HFFc6 (cell line): Measurements from ENCODE around the gene CLDN20. TPM values are rescaled to one million over a fixed set of nuclear protein-coding genes. Genes with fewer than 3 reads are reported as not detected.
"Not testable (repeated sequence)": the region's sequence is repeated elsewhere in the genome, so short reads cannot be mapped to it uniquely, and the experiment has no call there.

Experiments
- DNase-seq: peaks from one replicate; pipeline ENCODE4 v3.0.0-alpha.2; 2018
- H3K27ac Mint-ChIP-seq: 2 replicates; pipeline ENCODE4 v1.8.0; 2020; ENCODE audit warnings: mild to moderate bottlenecking, mixed read lengths
- H3K27me3 Mint-ChIP-seq: 2 replicates; pipeline ENCODE4 v1.8.0; 2021; ENCODE audit warnings: mild to moderate bottlenecking, moderate library complexity, mixed read lengths; ENCODE audit not compliant: insufficient read depth
- H3K36me3 Mint-ChIP-seq: 2 replicates; pipeline ENCODE4 v1.8.0; 2021; ENCODE audit warnings: low read depth, mixed read lengths
- H3K4me1 Mint-ChIP-seq: 2 replicates; pipeline ENCODE4 v1.8.0; 2020; ENCODE audit warnings: low read depth, mixed read lengths
- H3K4me3 Mint-ChIP-seq: 2 replicates; pipeline ENCODE4 v1.8.0; 2020; ENCODE audit warnings: mild to moderate bottlenecking, moderate library complexity, mixed read lengths
- H3K9me3 Mint-ChIP-seq: 2 replicates; pipeline ENCODE4 v1.8.0; 2020; ENCODE audit warnings: mild to moderate bottlenecking, mixed read lengths
- CTCF ChIP-seq: fragments of 200-600 bp; sonication (generic); IDR thresholded peaks from 2 replicates; pipeline ENCODE4 v1.5.0; 2021; ENCODE audit warnings: antibody characterized with exemption, mild to moderate bottlenecking
- total RNA-seq, 6 experiments: library from RNA; stranded (reverse); fragmentation: NEBNext Ultra II Directional; extraction: Animal tissue kit (Norgen Biotek cat#: 25700); gene quantifications; 2 replicates in 1 of 6; 3 replicates in 5 of 6; pipeline ENCODE4 v1.2.3, GENCODE V29; 2021

The CLDN20 gene
- total RNA-seq, 6 experiments from 2014 or later: not detected

GRCh38 chr6:155311583-155311982 lies 47.8 kb downstream of the CLDN20 start:
- H3K9me3 Mint-ChIP-seq: no peaks in the 10 kb centered on the region

GRCh38 chr6:155312950-155313349 lies 49.1 kb downstream of the CLDN20 start:
- not testable (repeated sequence) for H3K27me3 Mint-ChIP-seq, H3K9me3 Mint-ChIP-seq

More at GRCh38 chr6:155311583-155311982, 47.8 kb downstream of the CLDN20 start:
- H3K27ac Mint-ChIP-seq: peak overlapping the region; percentile 88
- H3K4me1 Mint-ChIP-seq: peaks cover 70% of the 10 kb centered on the region
- H3K36me3 Mint-ChIP-seq: peaks cover 40% of the 10 kb centered on the region
- no peak overlapping the region for H3K4me3 Mint-ChIP-seq
- H3K27me3 Mint-ChIP-seq: no peaks in the 10 kb centered on the region
- no peak for DNase-seq
- no peak for TF ChIP-seq CTCF

GRCh38 chr6:155313602-155314091 lies 49.8 kb downstream of the CLDN20 start:
- no peak for TF ChIP-seq CTCF
- H3K9me3 Mint-ChIP-seq: no peaks in the 10 kb centered on the region
- peaks cover 68% of the 10 kb centered on the region for H3K4me1 Mint-ChIP-seq
- peak overlapping the region; percentile 98 for H3K4me3 Mint-ChIP-seq
- no peaks in the 10 kb centered on the region for H3K27me3 Mint-ChIP-seq
- peaks cover 28% of the 10 kb centered on the region for H3K36me3 Mint-ChIP-seq
- DNase-seq: no peak
- H3K27ac Mint-ChIP-seq: peak overlapping the region; percentile 97

More at GRCh38 chr6:155312950-155313349, 49.1 kb downstream of the CLDN20 start:
- Mint-ChIP-seq H3K4me1 (peaks cover 72% of the 10 kb centered on the region), H3K36me3 (peaks cover 33% of the 10 kb centered on the region), H3K27ac (peak overlapping the region; percentile 97; the same call in 1 of the 2 replicates), H3K4me3 (peak overlapping the region; percentile 98)
- DNase-seq: not testable (repeated sequence)

- no peaks in the 10 kb centered on the region for H3K9me3 Mint-ChIP-seq
- H3K27ac Mint-ChIP-seq: peak within 1 kb of the TSS; percentile 97
- DNase-seq: peak; percentile 98
- H3K4me3 Mint-ChIP-seq: peak within 1 kb of the TSS; percentile 98
- no peak for TF ChIP-seq CTCF
- peaks cover 25% of the 10 kb centered on the region for H3K36me3 Mint-ChIP-seq
- H3K4me1 Mint-ChIP-seq: peaks cover 64% of the 10 kb centered on the region
- no peaks in the 10 kb centered on the region for H3K27me3 Mint-ChIP-seq
Measured at GRCh38 chr6:155314092-155314772, 50.4 kb downstream of the CLDN20 start, which contains the start of gene TFB1M. TSS of gene TFB1M (minus strand) at chr6:155314484. CDS start at chr6:155314428, 56 bp downstream.

- Mint-ChIP-seq H3K4me1 (peaks cover 57% of the 10 kb centered on the region), H3K27me3 (no peaks in the 10 kb centered on the region), H3K4me3 (peak overlapping the region; percentile 98), H3K36me3 (peaks cover 21% of the 10 kb centered on the region), H3K9me3 (no peaks in the 10 kb centered on the region), H3K27ac (peak overlapping the region; percentile 97)
- TF ChIP-seq CTCF: no peak
- DNase-seq: peak; percentile 92
Measured at GRCh38 chr6:155314773-155315515, 51.1 kb downstream of the CLDN20 start.

- H3K4me1 Mint-ChIP-seq: peaks cover 52% of the 10 kb centered on the region
- peak overlapping the region; percentile 97 for H3K27ac Mint-ChIP-seq
- peak overlapping the region; percentile 98 for H3K4me3 Mint-ChIP-seq
- TF ChIP-seq CTCF: no peak
- H3K27me3 Mint-ChIP-seq: no peaks in the 10 kb centered on the region
- H3K36me3 Mint-ChIP-seq: peaks cover 17% of the 10 kb centered on the region
- H3K9me3 Mint-ChIP-seq: no peaks in the 10 kb centered on the region
- DNase-seq: no peak
Measured at GRCh38 chr6:155315516-155315871, 51.7 kb downstream of the CLDN20 start.
